ENCODE data around the gene HEPACAM. TPM values are rescaled to one million over a fixed set of nuclear protein-coding genes. Genes with fewer than 3 reads are reported as not detected.

Gene HEPACAM
- total RNA-seq, 1 donor from 2014 or later: 0.08 TPM

- no peak for TF ChIP-seq CTCF (IDR thresholded peaks at IDR 0.05; ENCODE audit: unreplicated experiment)
- Mint-ChIP-seq H3K36me3 (ENCODE audit: low read depth, unreplicated experiment) (peaks cover 38% of the 10 kb centered on the region), H3K27ac (ENCODE audit: unreplicated experiment) (no peak overlapping the region), H3K9me3 (ENCODE audit: unreplicated experiment) (no peaks in the 10 kb centered on the region), H3K27me3 (ENCODE audit: unreplicated experiment) (peaks cover 1% of the 10 kb centered on the region), H3K4me3 (ENCODE audit: unreplicated experiment) (no peak overlapping the region), H3K4me1 (ENCODE audit: unreplicated experiment) (peaks cover 24% of the 10 kb centered on the region)
- DNase-seq (ENCODE audit: low spot score): peak; percentile 1
These were observed 45.0 kb downstream of the HEPACAM start for GRCh38 chr11:124890683-124891372.

GRCh38 chr11:124890151-124890550, 45.7 kb downstream of the HEPACAM start:
- TF ChIP-seq CTCF (IDR thresholded peaks at IDR 0.05; ENCODE audit: unreplicated experiment): no peak
- peaks cover 1% of the 10 kb centered on the region for H3K27me3 Mint-ChIP-seq (ENCODE audit: unreplicated experiment)
- H3K4me1 Mint-ChIP-seq (ENCODE audit: unreplicated experiment): peaks cover 28% of the 10 kb centered on the region
- peaks cover 43% of the 10 kb centered on the region for H3K36me3 Mint-ChIP-seq (ENCODE audit: low read depth, unreplicated experiment)
- H3K27ac Mint-ChIP-seq (ENCODE audit: unreplicated experiment): no peak overlapping the region
- DNase-seq (ENCODE audit: low spot score): no peak
- no peak overlapping the region for H3K4me3 Mint-ChIP-seq (ENCODE audit: unreplicated experiment)
- H3K9me3 Mint-ChIP-seq (ENCODE audit: unreplicated experiment): no peaks in the 10 kb centered on the region

- peaks cover 37% of the 10 kb centered on the region for H3K36me3 Mint-ChIP-seq (ENCODE audit: low read depth, unreplicated experiment)
- no peaks in the 10 kb centered on the region for H3K9me3 Mint-ChIP-seq (ENCODE audit: unreplicated experiment)
- H3K4me3 Mint-ChIP-seq (ENCODE audit: unreplicated experiment): no peak overlapping the region
- no peak for DNase-seq (ENCODE audit: low spot score)
- TF ChIP-seq CTCF (IDR thresholded peaks at IDR 0.05; ENCODE audit: unreplicated experiment): no peak
- H3K27me3 Mint-ChIP-seq (ENCODE audit: unreplicated experiment): peaks cover 1% of the 10 kb centered on the region
- no peak overlapping the region for H3K27ac Mint-ChIP-seq (ENCODE audit: unreplicated experiment)
- H3K4me1 Mint-ChIP-seq (ENCODE audit: unreplicated experiment): peaks cover 27% of the 10 kb centered on the region
These were observed 46.4 kb downstream of the HEPACAM start for GRCh38 chr11:124889191-124890091.

- H3K27me3 Mint-ChIP-seq (ENCODE audit: unreplicated experiment): peaks cover 9% of the 10 kb centered on the region
- H3K9me3 Mint-ChIP-seq (ENCODE audit: unreplicated experiment): no peaks in the 10 kb centered on the region
- H3K4me3 Mint-ChIP-seq (ENCODE audit: unreplicated experiment): no peak overlapping the region
- DNase-seq (ENCODE audit: low spot score): no peak
- H3K4me1 Mint-ChIP-seq (ENCODE audit: unreplicated experiment): peaks cover 38% of the 10 kb centered on the region
- no peak overlapping the region for H3K27ac Mint-ChIP-seq (ENCODE audit: unreplicated experiment)
- peaks cover 32% of the 10 kb centered on the region for H3K36me3 Mint-ChIP-seq (ENCODE audit: low read depth, unreplicated experiment)
- TF ChIP-seq CTCF (IDR thresholded peaks at IDR 0.05; ENCODE audit: unreplicated experiment): no peak
These were observed 48.2 kb downstream of the HEPACAM start for GRCh38 chr11:124887667-124888013.

Measured in endothelial cell (in vitro differentiated cells).